ENCODE data around the gene LGR5.
"Not testable (repeated sequence)": the region's sequence is repeated elsewhere in the genome, so short reads cannot be mapped to it uniquely, and the experiment has no call there.

Gene LGR5

DNA sequence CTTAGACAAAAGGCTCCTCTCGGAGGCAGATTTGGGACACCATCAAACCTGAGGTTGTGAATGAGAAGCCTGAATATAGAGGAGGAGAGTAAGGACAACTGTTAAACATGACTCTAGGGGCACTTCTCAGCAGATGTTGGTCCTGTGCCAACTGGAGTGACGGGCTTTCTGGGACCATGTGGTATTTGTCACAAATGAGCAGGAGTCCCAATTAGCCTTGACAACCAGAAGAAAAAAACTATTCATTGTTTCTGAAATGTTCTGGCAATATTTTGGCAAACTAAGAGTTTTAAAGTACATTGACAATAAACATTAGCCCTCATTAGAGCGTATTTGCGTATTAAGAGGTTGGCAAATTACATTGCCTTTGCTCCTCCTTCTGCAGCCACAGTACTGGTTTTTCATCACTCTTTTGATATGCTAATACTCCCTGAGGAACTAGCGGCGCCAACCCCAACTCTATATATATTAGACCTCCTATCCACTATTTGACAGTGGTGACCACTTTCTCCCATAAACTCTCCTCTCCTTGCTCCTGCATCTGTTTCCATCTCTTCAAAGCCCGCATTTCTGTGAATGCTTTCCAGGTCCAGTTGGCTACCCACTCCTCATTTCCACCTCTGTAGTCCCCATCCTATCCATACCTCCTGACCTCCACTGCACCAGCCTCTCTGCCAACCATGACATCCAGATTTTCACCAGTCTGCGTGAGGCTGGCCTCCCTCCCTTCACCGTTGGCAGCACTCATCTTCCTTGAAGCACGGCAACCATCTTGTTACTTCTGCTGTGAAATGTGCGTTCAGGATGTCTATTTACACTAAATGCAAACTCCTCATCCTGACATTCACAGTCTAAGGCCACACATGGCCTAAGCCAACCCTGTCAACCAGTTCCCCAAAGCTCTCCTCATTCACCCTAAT, 123.3 kb downstream of the LGR5 start:
- TF ChIP-seq TAF1 (IDR thresholded peaks at IDR 0.05; ENCODE audit: borderline replicate concordance, low read depth, low read length) (no peak), POLR2AphosphoS5 (IDR thresholded peaks at IDR 0.05; ENCODE audit: low read depth, low read length) (no peak), POLR2A (IDR thresholded peaks at IDR 0.05; ENCODE audit: low read depth, low read length) (no peak)
- no peak for DNase-seq (ENCODE audit: insufficient read length)
- FAIRE-seq = no peak

DNA sequence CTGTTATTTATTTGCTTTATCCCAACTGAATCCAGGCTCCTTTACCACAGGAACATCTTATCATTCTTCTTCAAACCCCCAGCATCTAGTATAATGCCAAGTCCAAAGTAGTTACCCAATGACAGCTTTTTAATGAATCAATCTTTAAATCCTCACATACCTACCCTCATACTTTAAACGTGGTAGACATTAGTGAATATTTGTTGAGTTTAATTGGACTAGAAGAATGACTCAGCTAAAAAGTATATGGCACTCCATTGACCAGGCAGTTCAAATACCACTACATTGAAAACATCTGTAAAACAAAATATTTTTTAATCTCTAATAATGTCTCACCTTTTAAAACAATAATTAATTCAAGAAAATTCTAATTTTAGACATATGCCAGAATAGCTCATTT, 125.9 kb downstream of the LGR5 start:
- DNase-seq (ENCODE audit: insufficient read length) (no peak), FAIRE-seq (no peak)
- TF ChIP-seq POLR2AphosphoS5 (IDR thresholded peaks at IDR 0.05; ENCODE audit: low read depth, low read length) = no peak
- TF ChIP-seq TAF1 (IDR thresholded peaks at IDR 0.05; ENCODE audit: borderline replicate concordance, low read depth, low read length) = no peak
- no peak for TF ChIP-seq POLR2A (IDR thresholded peaks at IDR 0.05; ENCODE audit: low read depth, low read length)

DNA sequence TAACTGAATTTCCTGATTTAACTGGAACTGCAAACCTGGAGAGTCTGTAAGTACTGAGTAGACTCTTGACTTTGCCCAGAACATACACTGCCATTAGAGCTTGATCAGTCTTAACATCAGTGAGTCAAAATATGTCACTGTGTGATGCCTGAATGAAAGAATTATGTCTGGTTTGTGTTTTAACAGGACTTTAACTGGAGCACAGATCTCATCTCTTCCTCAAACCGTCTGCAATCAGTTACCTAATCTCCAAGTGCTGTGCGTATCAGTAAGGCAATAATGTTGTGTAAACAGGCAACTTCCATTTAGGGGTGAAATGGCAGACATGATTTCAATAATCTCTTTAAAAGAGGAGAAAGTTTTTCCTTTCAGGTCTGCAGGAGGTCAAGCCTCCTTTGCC, 127.1 kb downstream of the LGR5 start:
- FAIRE-seq = no peak
- no peak for TF ChIP-seq POLR2A (IDR thresholded peaks at IDR 0.05; ENCODE audit: low read depth, low read length)
- TF ChIP-seq POLR2AphosphoS5 (IDR thresholded peaks at IDR 0.05; ENCODE audit: low read depth, low read length) = no peak
- DNase-seq (ENCODE audit: insufficient read length) = no peak

DNA sequence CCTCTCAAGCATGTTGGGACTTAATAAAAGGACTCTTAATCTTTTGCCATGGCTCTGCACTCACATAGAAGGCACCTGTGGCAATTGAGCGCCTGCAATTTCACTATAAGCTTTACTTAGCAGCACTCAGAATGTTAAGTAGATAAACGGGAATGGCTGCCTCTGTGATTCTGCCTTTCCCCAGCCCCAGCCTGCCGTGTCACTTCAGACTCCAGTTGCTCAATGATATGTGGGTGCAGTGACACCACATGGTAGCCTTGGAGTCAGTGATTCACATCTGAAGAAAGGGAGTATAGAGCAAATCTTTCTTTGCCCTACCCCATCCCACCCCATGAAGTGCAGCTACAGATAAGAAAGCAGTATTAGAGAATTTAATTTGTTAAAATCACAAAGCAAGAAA, 127.9 kb downstream of the LGR5 start:
- TF ChIP-seq POLR2A (IDR thresholded peaks at IDR 0.05; ENCODE audit: low read depth, low read length) (no peak), POLR2AphosphoS5 (IDR thresholded peaks at IDR 0.05; ENCODE audit: low read depth, low read length) (no peak), TAF1 (IDR thresholded peaks at IDR 0.05; ENCODE audit: borderline replicate concordance, low read depth, low read length) (no peak)
- no peak for DNase-seq (ENCODE audit: insufficient read length)
- FAIRE-seq = no peak

DNA sequence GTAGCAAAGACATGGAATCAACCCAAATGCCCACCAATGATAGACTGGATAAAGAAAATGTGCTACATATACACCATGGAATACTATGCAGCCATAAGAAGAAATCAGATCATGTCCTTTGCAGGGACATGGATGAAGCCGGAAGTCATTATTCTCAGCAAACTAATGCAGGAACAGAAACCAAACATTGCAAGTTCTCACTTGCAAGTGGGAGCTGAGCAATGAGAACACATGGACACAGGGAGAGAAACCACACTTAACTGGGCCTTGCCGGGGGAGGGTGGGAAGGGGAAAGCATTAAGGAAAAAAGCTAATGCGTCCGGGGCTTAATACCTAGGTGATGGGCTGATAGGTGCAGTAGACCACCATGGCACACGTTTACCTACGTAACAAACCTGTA, 130.3 kb downstream of the LGR5 start:
- not testable (repeated sequence) for FAIRE-seq; DNase-seq (ENCODE audit: insufficient read length)

DNA sequence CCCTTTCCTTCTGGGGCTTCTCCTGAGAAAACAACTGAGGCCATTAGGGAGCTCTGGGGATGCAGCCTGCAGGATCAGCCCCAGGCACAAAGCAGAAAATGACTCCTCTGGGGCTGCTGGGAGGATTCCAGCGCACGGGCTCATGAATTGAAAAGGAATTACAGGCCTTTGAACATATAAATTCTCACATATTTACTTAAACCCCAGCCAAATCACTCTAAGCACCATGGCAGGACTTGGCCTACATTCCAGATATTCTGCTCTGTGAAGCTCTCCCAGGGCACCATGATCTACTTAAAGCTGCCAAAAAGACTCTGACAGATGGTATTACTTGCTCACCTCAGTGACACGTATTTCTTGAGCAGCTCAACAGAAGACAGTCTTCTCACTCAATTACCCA, 136.9 kb downstream of the LGR5 start:
- DNase-seq (ENCODE audit: insufficient read length) = no peak
- no peak for FAIRE-seq
- TF ChIP-seq POLR2A (IDR thresholded peaks at IDR 0.05; ENCODE audit: low read depth, low read length) (no peak), POLR2AphosphoS5 (IDR thresholded peaks at IDR 0.05; ENCODE audit: low read depth, low read length) (no peak), TAF1 (IDR thresholded peaks at IDR 0.05; ENCODE audit: borderline replicate concordance, low read depth, low read length) (no peak)

DNA sequence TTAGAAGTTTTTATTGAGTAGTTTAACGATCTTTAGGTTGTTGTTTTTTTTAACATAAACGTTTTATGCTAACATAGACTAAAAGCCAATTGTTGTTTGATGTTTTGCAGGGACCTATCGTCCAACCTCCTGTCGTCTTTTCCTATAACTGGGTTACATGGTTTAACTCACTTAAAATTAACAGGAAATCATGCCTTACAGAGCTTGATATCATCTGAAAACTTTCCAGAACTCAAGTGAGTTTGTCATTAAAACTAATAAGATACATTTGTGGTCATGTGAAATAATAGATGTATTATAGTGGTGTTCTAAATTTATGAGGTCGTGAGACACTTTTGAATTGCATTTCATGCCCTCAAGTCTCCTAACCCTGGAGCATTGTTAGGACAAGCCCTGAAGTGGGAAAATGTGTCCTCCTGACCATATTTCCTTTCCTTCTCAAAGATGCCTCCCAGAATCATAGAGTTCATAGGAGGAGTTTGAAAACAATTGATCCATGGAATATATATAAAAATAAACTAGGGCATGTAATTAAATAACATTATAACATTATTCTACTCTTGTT, 139.2 kb downstream of the LGR5 start:
- DNase-seq (ENCODE audit: insufficient read length) = no peak
- TF ChIP-seq POLR2A (IDR thresholded peaks at IDR 0.05; ENCODE audit: low read depth, low read length) = no peak
- TF ChIP-seq TAF1 (IDR thresholded peaks at IDR 0.05; ENCODE audit: borderline replicate concordance, low read depth, low read length) = no peak
- no peak for FAIRE-seq

DNA sequence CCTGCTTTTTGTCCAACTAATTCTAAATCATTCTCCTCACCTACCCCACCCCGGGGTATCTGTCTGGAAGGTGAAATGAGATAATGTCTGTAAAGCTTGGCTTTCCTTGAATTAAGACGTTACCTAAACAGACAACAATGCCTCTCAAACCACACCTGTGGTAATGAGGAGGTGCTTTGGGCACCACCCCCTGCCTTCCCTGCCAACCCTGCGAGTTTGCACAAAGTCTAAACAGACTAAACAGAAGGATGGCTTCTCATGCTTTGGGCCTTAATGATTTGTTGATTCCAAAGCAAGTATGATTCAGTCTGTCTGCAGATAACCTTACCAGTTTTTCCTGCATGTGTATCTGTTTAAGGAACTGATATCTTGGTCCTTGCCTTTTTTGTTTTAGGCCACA, 141.6 kb downstream of the LGR5 start:
- FAIRE-seq (no peak), DNase-seq (ENCODE audit: insufficient read length) (no peak)
- TF ChIP-seq TAF1 (IDR thresholded peaks at IDR 0.05; ENCODE audit: borderline replicate concordance, low read depth, low read length) = no peak
- no peak for TF ChIP-seq POLR2A (IDR thresholded peaks at IDR 0.05; ENCODE audit: low read depth, low read length)
- TF ChIP-seq POLR2AphosphoS5 (IDR thresholded peaks at IDR 0.05; ENCODE audit: low read depth, low read length) = no peak

DNA sequence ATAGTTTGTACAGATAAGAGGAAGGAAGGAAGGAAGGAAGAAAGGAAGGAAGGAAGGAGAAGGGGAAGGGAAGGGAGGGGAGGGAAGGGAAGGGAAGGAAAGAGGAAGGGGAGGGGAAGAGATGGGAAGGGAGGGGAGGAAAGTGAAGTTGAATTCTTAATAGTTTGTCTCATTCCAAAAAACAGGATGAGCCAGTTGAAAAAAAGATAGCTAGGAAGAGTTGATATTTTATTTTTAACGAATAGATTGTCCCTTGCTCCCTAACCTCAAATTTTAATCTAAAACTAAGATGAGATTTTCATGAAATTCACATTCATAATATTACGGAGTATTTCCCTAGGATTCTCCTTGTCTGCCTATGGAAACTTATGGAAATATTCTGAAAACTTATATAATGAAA, 143.3 kb downstream of the LGR5 start:
- TF ChIP-seq POLR2AphosphoS5 (IDR thresholded peaks at IDR 0.05; ENCODE audit: low read depth, low read length) (no peak), TAF1 (IDR thresholded peaks at IDR 0.05; ENCODE audit: borderline replicate concordance, low read depth, low read length) (no peak), POLR2A (IDR thresholded peaks at IDR 0.05; ENCODE audit: low read depth, low read length) (no peak)
- DNase-seq (ENCODE audit: insufficient read length) = no peak
- no peak for FAIRE-seq

DNA sequence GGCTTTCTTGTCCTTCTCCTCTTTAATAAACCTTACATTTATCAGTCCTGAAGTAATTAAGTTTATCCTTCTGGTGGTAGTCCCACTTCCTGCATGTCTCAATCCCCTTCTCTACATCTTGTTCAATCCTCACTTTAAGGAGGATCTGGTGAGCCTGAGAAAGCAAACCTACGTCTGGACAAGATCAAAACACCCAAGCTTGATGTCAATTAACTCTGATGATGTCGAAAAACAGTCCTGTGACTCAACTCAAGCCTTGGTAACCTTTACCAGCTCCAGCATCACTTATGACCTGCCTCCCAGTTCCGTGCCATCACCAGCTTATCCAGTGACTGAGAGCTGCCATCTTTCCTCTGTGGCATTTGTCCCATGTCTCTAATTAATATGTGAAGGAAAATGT, 144.8 kb downstream of the LGR5 start:
- TF ChIP-seq TAF1 (IDR thresholded peaks at IDR 0.05; ENCODE audit: borderline replicate concordance, low read depth, low read length) (no peak), POLR2AphosphoS5 (IDR thresholded peaks at IDR 0.05; ENCODE audit: low read depth, low read length) (no peak), POLR2A (IDR thresholded peaks at IDR 0.05; ENCODE audit: low read depth, low read length) (no peak)
- FAIRE-seq = peak; percentile 5
- DNase-seq (ENCODE audit: insufficient read length) = no peak

DNA sequence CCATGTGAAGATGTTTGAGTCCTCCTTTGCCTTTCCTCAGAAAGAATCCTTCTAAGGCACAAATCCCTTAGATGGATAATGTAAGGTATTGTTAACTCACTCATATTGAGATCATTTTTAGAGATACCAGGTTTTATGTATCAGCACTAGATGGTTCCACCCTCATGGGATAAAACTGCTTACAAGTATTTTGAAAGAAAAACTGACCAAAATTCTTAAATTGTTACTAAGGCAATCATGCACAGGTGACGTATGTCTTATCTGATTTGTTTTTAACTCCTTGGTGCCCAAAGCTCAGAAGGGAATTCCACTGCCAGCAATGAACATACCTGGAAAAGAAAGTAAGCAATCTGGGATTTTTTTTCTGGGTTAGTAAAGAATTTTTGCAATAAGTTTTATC, 145.6 kb downstream of the LGR5 start:
- DNase-seq (ENCODE audit: insufficient read length) (no peak), FAIRE-seq (no peak)
- TF ChIP-seq POLR2A (IDR thresholded peaks at IDR 0.05; ENCODE audit: low read depth, low read length) (no peak), POLR2AphosphoS5 (IDR thresholded peaks at IDR 0.05; ENCODE audit: low read depth, low read length) (no peak), TAF1 (IDR thresholded peaks at IDR 0.05; ENCODE audit: borderline replicate concordance, low read depth, low read length) (no peak)

DNA sequence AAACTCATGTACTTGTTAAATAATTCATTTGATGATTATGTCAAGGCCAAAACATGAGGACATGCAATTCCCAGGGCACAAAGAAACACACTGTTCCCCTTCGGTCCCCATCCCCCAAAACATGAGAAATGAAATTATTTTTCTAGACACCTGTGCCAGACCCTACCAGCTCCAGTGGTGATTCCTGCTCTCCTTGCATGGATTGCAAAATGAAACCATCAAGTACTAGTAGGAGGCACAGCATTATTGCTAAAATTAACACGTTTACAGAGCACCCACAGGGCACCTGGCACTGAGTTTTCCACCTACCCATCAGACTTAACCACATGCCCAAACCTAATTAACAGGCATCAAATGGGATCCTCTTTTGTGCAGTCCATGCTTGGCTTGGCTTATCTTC, 147.4 kb downstream of the LGR5 start:
- FAIRE-seq (no peak), DNase-seq (ENCODE audit: insufficient read length) (no peak)
- TF ChIP-seq POLR2A (IDR thresholded peaks at IDR 0.05; ENCODE audit: low read depth, low read length) = no peak
- TF ChIP-seq POLR2AphosphoS5 (IDR thresholded peaks at IDR 0.05; ENCODE audit: low read depth, low read length) = no peak
- no peak for TF ChIP-seq TAF1 (IDR thresholded peaks at IDR 0.05; ENCODE audit: borderline replicate concordance, low read depth, low read length)
